K562 (cell line): ENCODE data around the gene NPNT. TPM values are rescaled to one million over a fixed set of nuclear protein-coding genes. Genes with fewer than 3 reads are reported as not detected.
A peak's percentile ranks its signal among the peaks of the same experiment; 100 is the strongest.

ENCODE experiments used
- ATAC-seq: fragments of 200-7000 bp; cut with Tn5 transposase; 3 replicates; pipeline ENCODE4 v1.9.1; 2020; ENCODE audit warnings: moderate library complexity
- BruUV-seq: library from RNA; stranded (reverse); fragments of 400-500 nt; replicated peaks from 2 replicates; lab custom pipeline; 2021; lab: Mats Ljungman, UMichigan
- CTCF ChIA-PET: fragments of 300-600 bp; formaldehyde crosslinking; extraction: SDS; loops from one replicate; lab custom pipeline; 2021; ENCODE audit warnings: low intra/inter-chr PET ratio; lab: Yijun Ruan, JAX
- POLR2A ChIA-PET: fragments of 300-600, 350-650 bp; sonication (Branson Sonifier 250); formaldehyde crosslinking; extraction: SDS; loops from one replicate; lab custom pipeline; 2021; ENCODE audit warnings: antibody characterized with exemption, inconsistent platforms; lab: Yijun Ruan, JAX
- DNase-seq, 4 experiments: peaks; one replicate each; pipeline versions ENCODE4 v3.0.0 to v3.0.0-alpha.2; 2011 to 2018; ENCODE audit warnings: low spot score in 3 of 4, mixed read lengths in 3 of 4; ENCODE audit errors: extremely low read depth in 1 of 4
- FAIRE-seq: peaks from 2 replicates; lab custom pipeline; 2011; peaks lifted over from hg19 to GRCh38; lab: Jason Lieb, UNC
- H2AFZ ChIP-seq: 2 replicates; pipeline ENCODE4 v1.6.0; 2011; ENCODE audit warnings: low read depth, low read length, control low read depth, inconsistent platforms
- H3K27ac ChIP-seq: fragments of 200-600 bp; 3 replicates; pipeline ENCODE4 v1.8.0; 2011; ENCODE audit warnings: low read depth, mild to moderate bottlenecking, control low read depth, inconsistent platforms, low read length, moderate library complexity, mixed read lengths; ENCODE audit errors: extremely low read depth
- H3K27me3 ChIP-seq, 2 experiments: fragments of 300-600 bp in 1 of 2; 2 replicates in 1 of 2; 3 replicates in 1 of 2; pipeline versions ENCODE4 v1.6.0 to v1.8.0; 2011; ENCODE audit warnings: inconsistent platforms in 2 of 2, low read length in 2 of 2, mild to moderate bottlenecking in 1 of 2, mixed read lengths in 1 of 2, moderate library complexity in 1 of 2; ENCODE audit not compliant: control insufficient read depth in 2 of 2, insufficient read depth in 2 of 2
- H3K36me3 ChIP-seq: fragments of 300-600 bp; 3 replicates; pipeline ENCODE4 v1.8.0; 2011; ENCODE audit warnings: mild to moderate bottlenecking, low read length, inconsistent platforms; ENCODE audit not compliant: control insufficient read depth, insufficient read depth
- H3K4me1 ChIP-seq, 2 experiments: fragments of 200-600 bp in 1 of 2; replicated peaks in 1 of 2; 2 replicates in 1 of 2; 3 replicates in 1 of 2; pipeline versions ENCODE4 v1.5.1 to v1.8.0; 2011; ENCODE audit warnings: inconsistent platforms in 2 of 2, low read length in 2 of 2, mild to moderate bottlenecking in 1 of 2, mixed read lengths in 1 of 2, moderate library complexity in 1 of 2; ENCODE audit not compliant: control insufficient read depth in 2 of 2, insufficient read depth in 2 of 2
- H3K4me2 ChIP-seq: 2 replicates; pipeline ENCODE4 v1.6.1; 2011; ENCODE audit warnings: low read length, control low read depth, inconsistent platforms, mixed read lengths; ENCODE audit not compliant: insufficient read depth
- H3K4me3 ChIP-seq: fragments of 200-600 bp; sonication (generic), shearing (Covaris generic); 2 replicates; pipeline ENCODE4 v1.5.1; 2016; ENCODE audit warnings: control low read depth, inconsistent platforms
- H3K79me2 ChIP-seq: fragments of 200-600 bp; 3 replicates; pipeline ENCODE4 v1.8.0; 2011; ENCODE audit warnings: low read length, inconsistent platforms; ENCODE audit not compliant: control insufficient read depth, insufficient read depth
- H3K9ac ChIP-seq, 2 experiments: 2 replicates each; pipeline versions ENCODE4 v1.6.0 to v1.6.1; 2011; ENCODE audit warnings: low read depth in 2 of 2, low read length in 2 of 2, control low read depth in 1 of 2, inconsistent platforms in 1 of 2, mild to moderate bottlenecking in 1 of 2, mixed read lengths in 1 of 2; ENCODE audit not compliant: insufficient read depth in 1 of 2
- H3K9me1 ChIP-seq: one replicate; pipeline ENCODE4 v1.6.0; 2011; ENCODE audit warnings: inconsistent platforms, mild to moderate bottlenecking, low read length, moderate library complexity; ENCODE audit not compliant: control insufficient read depth, insufficient read depth
- H3K9me3 ChIP-seq: replicated peaks from 2 replicates; pipeline ENCODE4 v1.5.1; 2011; ENCODE audit warnings: low read depth, low read length, inconsistent platforms; ENCODE audit not compliant: control insufficient read depth, insufficient read depth
- H4K20me1 ChIP-seq: replicated peaks from 2 replicates; pipeline ENCODE4 v1.6.1; 2011; ENCODE audit warnings: low read length, inconsistent platforms, mixed read lengths; ENCODE audit not compliant: control insufficient read depth, insufficient read depth
- CREM ChIP-seq: IDR thresholded peaks from 2 replicates; pipeline ENCODE4 v1.6.1; 2014; ENCODE audit warnings: antibody characterized with exemption, low read depth
- FOSL1 ChIP-seq: fragments of 200-800 bp; sonication (Bioruptor generic); conservative IDR thresholded peaks from 2 replicates; pipeline ENCODE4 v1.6.1; 2016; ENCODE audit warnings: missing genetic modification characterization, missing compliant biosample characterization
- JUN ChIP-seq, 2 experiments: sonication (generic) in 1 of 2; formaldehyde crosslinking in 1 of 2; IDR thresholded peaks; 2 replicates each; pipeline versions ENCODE4 v1.6.1 to v1.8.0; 2012 to 2022; ENCODE audit warnings: borderline replicate concordance in 2 of 2, mild to moderate bottlenecking in 2 of 2, improper control_type of control experiment in 1 of 2, low read depth in 1 of 2, low read length in 1 of 2, missing genetic modification reagents in 1 of 2
- KDM4B ChIP-seq, 2 experiments: fragments of 450-650 bp in 1 of 2; sonication (generic) in 1 of 2; IDR thresholded peaks; 2 replicates each; pipeline ENCODE4 v1.6.1; 2016 to 2017; ENCODE audit warnings: borderline replicate concordance in 2 of 2, antibody characterized with exemption in 1 of 2, low read depth in 1 of 2, mild to moderate bottlenecking in 1 of 2
- NONO ChIP-seq, 2 experiments: fragments of 200-400 bp in 1 of 2; fragments of 450-650 bp in 1 of 2; formaldehyde crosslinking in 1 of 2; IDR thresholded peaks; 2 replicates each; pipeline ENCODE4 v1.6.1; 2017; ENCODE audit warnings: low read depth in 2 of 2, mild to moderate bottlenecking in 2 of 2, moderate library complexity in 2 of 2, low read length in 1 of 2
- RFX1 ChIP-seq: fragments of 450-650 bp; IDR thresholded peaks from 2 replicates; pipeline ENCODE4 v1.6.1; 2016; ENCODE audit warnings: mild to moderate bottlenecking, moderate library complexity
- SREBF2 ChIP-seq: sonication (generic); formaldehyde crosslinking; IDR thresholded peaks from 2 replicates; pipeline ENCODE4 v1.4.0; 2020; ENCODE audit warnings: mild to moderate bottlenecking, missing genetic modification reagents
- ZNF12 ChIP-seq: sonication (generic); formaldehyde crosslinking; IDR thresholded peaks from 2 replicates; pipeline ENCODE4 v1.4.0; 2020; ENCODE audit warnings: mild to moderate bottlenecking, missing genetic modification reagents
- ZNF384 ChIP-seq: IDR thresholded peaks from 2 replicates; pipeline ENCODE4 v1.6.1; 2012; ENCODE audit warnings: low read depth, low read length, improper control_type of control experiment
- ZNF431 ChIP-seq: sonication (generic); formaldehyde crosslinking; IDR thresholded peaks from 2 replicates; pipeline ENCODE4 v1.8.0; 2022; ENCODE audit warnings: mild to moderate bottlenecking, missing genetic modification reagents
- WGBS: fragments of 100-300 bp; shearing (Covaris generic); methylation state at CpG from one replicate; pipeline ENCODE4 v1.1.6; 2016; ENCODE audit warnings: low coverage, mixed read lengths; ENCODE audit not compliant: insufficient coverage; ENCODE audit errors: missing lambda C conversion rate; 5-methylcytosine and 5-hydroxymethylcytosine counted together
- in situ Hi-C: fragments of 300-500 bp; cut with MboI; formaldehyde crosslinking; loops from 4 replicates; pipeline ENCODE4 v1.15.0; 2018; ENCODE audit warnings: inconsistent platforms, mixed read lengths
- intact Hi-C: fragments of 100-400 bp; cut with micrococcal nuclease; formaldehyde crosslinking; loops from 2 replicates; pipeline ENCODE4 v1.14.2; 2022
- polyA plus RNA-seq, 8 experiments: library from polyadenylated mRNA; depleted of rRNA in 4 of 8; stranded (reverse) in 5 of 8; unstranded in 3 of 8; fragments of >200 nt; fragmentation: Nextera tagmentation in 2 of 8; fragmentation: Illumina TruSeq in 1 of 8; extraction: Ambion mirVana in 2 of 8; extraction: Trizol in 1 of 8; gene quantifications; 2 replicates each; pipeline versions ENCODE4 v1.2.1 to v1.2.3, GENCODE V29; 2011 to 2014; ENCODE audit warnings: inconsistent platforms in 1 of 8, missing spikeins in 1 of 8
- total RNA-seq, 7 experiments: library from RNA; depleted of rRNA in 6 of 7; stranded (reverse); fragments of >200 nt in 6 of 7; fragmentation: Illumina TruSeq in 2 of 7; extraction: Trizol in 2 of 7; gene quantifications; 2 replicates each; pipeline versions ENCODE4 v1.2.1 to v1.2.3, GENCODE V29; 2011 to 2021; ENCODE audit warnings: low replicate concordance in 1 of 7
- TF ChIP-seq, protein P1 (sequence below): sonication (generic); formaldehyde crosslinking; IDR thresholded peaks from 2 replicates; pipeline ENCODE4 v1.8.1; 2022; ENCODE audit warnings: missing genetic modification reagents
- TF ChIP-seq, protein P2 (sequence below): conservative IDR thresholded peaks from 2 replicates; pipeline ENCODE4 v1.6.1; 2011; ENCODE audit warnings: low read depth, mild to moderate bottlenecking, low read length; ENCODE audit not compliant: control insufficient read depth

Gene NPNT
- total and polyA plus RNA-seq, 9 of the 15 experiments (the other 6 are each of a cell fraction or from before 2014, with no cell fraction given) = 0.22 TPM; not detected in 8

DNA sequence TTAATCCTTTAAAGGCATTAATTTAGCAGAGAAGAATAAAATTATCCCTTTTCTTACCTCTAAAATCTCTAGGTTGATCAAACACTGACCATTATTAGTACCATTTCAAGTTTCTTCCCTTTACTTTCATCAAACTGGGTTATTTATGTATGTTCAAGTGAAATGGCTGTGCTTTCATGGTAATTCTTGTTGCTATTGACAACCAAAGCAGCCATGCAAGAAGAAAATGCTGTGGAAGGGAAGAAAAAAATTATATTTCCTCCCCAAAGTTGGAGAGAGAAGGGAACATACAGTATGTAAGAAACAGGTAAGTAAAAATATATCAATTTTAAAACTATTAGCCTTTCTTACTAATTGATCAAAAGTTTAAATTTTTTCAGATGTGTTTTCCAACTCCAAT, 16.2 kb downstream of the NPNT start:
- TF ChIP-seq ZNF384 (no peak), RFX1 (peak; percentile 43)
- Histone ChIP-seq H3K9ac (no peak overlapping the region), H3K27ac (no peak overlapping the region), H3K4me3 (no peak overlapping the region), H3K36me3 (no peaks in the 10 kb centered on the region), H3K9me1 (no peaks in the 10 kb centered on the region), H2AFZ (no peak overlapping the region), H4K20me1 (no peaks in the 10 kb centered on the region), H3K27me3 (no peaks in the 10 kb centered on the region; a peak in 1 of 5 replicates), H3K4me2 (no peak overlapping the region), H3K4me1 (no peaks in the 10 kb centered on the region), H3K9me3 (no peaks in the 10 kb centered on the region), H3K79me2 (no peaks in the 10 kb centered on the region)
- DNase-seq (no peak), ATAC-seq (no peak), FAIRE-seq (no peak)
- intact Hi-C loops = no loop called here
- ChIA-PET CTCF (no interaction called here), POLR2A (no interaction called here)
- in situ Hi-C loops = no loop called here
- BruUV-seq = no TSS peak

DNA sequence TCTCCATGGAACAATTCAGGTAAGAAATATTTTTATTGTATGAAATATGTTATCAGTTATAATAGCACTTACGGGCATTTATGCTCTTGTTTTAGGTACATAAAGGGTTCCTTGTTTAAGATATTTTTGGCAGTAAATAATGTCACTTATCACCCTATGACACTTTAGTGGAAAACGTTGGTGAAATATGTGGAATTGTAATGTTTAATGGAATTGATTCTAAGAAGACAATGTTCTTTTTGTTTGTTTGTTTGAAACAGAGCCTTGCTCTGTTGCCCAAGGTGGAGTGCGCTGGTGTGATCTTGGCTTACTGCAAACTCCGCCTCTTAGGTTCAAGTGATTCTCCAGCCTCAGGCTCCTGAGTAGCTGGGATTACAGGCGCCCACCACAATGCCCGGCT, 17.4 kb downstream of the NPNT start:
- 3% methylated on average over 6 of the region's 6 CpGs for WGBS
- intact Hi-C loops = no loop called here
- TF ChIP-seq ZNF12 (CRISPR knock-in tag) (no peak), CREM (no peak), FOSL1 (no peak), ZNF431 (no peak), NONO (IDR thresholded peaks at IDR 0.05; ENCODE audit: low read depth in 2 of 2, low read length in 1 of 2) (no peak), KDM4B (IDR thresholded peaks at IDR 0.05; ENCODE audit: borderline replicate concordance in 2 of 2, low read depth in 1 of 2) (no peak), SREBF2 (CRISPR knock-in tag) (no peak), JUN (IDR thresholded peaks at IDR 0.05; ENCODE audit: borderline replicate concordance, low read depth, low read length) (no peak), JUN (CRISPR knock-in tag; IDR thresholded peaks at IDR 0.05; ENCODE audit: borderline replicate concordance) (no peak)
- TF ChIP-seq, protein P1, sequence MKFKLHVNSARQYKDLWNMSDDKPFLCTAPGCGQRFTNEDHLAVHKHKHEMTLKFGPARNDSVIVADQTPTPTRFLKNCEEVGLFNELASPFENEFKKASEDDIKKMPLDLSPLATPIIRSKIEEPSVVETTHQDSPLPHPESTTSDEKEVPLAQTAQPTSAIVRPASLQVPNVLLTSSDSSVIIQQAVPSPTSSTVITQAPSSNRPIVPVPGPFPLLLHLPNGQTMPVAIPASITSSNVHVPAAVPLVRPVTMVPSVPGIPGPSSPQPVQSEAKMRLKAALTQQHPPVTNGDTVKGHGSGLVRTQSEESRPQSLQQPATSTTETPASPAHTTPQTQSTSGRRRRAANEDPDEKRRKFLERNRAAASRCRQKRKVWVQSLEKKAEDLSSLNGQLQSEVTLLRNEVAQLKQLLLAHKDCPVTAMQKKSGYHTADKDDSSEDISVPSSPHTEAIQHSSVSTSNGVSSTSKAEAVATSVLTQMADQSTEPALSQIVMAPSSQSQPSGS = no peak
- TF ChIP-seq, protein P2, sequence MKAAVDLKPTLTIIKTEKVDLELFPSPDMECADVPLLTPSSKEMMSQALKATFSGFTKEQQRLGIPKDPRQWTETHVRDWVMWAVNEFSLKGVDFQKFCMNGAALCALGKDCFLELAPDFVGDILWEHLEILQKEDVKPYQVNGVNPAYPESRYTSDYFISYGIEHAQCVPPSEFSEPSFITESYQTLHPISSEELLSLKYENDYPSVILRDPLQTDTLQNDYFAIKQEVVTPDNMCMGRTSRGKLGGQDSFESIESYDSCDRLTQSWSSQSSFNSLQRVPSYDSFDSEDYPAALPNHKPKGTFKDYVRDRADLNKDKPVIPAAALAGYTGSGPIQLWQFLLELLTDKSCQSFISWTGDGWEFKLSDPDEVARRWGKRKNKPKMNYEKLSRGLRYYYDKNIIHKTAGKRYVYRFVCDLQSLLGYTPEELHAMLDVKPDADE = no peak

More for the DNA sequence above, 17.4 kb downstream of the NPNT start:
- H3K9ac ChIP-seq = no peak overlapping the region
- H3K4me3 ChIP-seq = no peak overlapping the region
- no peaks in the 10 kb centered on the region for H3K9me3 ChIP-seq
- no peak overlapping the region for H3K27ac ChIP-seq
- DNase-seq (no peak), FAIRE-seq (no peak), ATAC-seq (no peak)
- H4K20me1 ChIP-seq = no peaks in the 10 kb centered on the region
- H3K4me2 ChIP-seq = no peak overlapping the region
- no peaks in the 10 kb centered on the region; a peak in 1 of 5 replicates for H3K27me3 ChIP-seq
- H2AFZ ChIP-seq = no peak overlapping the region
- ChIA-PET POLR2A (no interaction called here), CTCF (interaction anchor here (0.6 kb wide), 1 partner anchor 60 kb away, joined by 3 read pairs; no protein-coding TSS in a partner anchor)
- H3K36me3 ChIP-seq = no peaks in the 10 kb centered on the region
- in situ Hi-C loops = no loop called here
- no TSS peak for BruUV-seq
- H3K9me1 ChIP-seq = no peaks in the 10 kb centered on the region
- no peaks in the 10 kb centered on the region for H3K4me1 ChIP-seq
- no peaks in the 10 kb centered on the region for H3K79me2 ChIP-seq
